ENCODE data around the gene PROSER3. TPM values are rescaled to one million over a fixed set of nuclear protein-coding genes. Genes with fewer than 3 reads are reported as not detected.

The PROSER3 gene
- total and polyA plus RNA-seq, 2 donors (not counting 3 experiments of a cell fraction or from before 2014, with no cell fraction given), result 18.3 to 28.3 TPM

DNA sequence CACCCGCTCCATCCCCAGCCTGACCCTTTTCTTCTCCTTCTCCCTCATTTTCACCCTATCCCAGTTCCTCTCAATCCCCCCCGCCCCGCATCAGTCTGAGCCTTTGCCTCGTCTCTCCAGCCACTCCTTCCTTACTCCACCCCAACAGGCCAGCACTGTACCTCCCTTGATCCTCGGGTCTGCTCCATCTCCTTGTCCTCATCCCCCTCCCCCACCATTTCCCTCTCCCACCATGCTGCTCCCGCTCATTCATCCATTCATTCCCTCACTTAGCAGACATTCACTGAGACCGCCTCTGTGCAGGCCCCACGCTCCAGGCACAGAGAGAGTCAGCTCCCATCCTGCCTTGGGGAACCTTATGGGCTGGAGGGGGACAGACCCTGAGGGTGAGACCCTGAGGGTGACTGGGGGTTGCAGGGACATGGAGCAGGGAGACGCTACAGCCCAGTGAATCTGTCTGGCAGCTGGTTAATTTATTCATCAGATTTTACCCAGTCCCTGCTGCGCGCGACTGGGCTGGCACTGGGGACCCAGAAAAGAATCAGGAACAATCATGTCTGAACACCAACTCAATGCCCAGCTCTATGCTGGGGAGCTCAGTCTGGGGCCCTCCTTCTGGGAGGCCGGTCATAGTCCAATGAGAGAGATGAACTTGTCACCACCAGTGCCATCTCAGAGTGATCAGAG is 18.3 kb downstream of the PROSER3 start:
- intact Hi-C loops (cut with micrococcal nuclease) (no loop called here), dilution Hi-C loops (cut with MboI; ENCODE audit: extremely low pct_ligation_motif_present, low sequenced_read_pairs) (no loop called here)
- Histone ChIP-seq H3K36me3 (ENCODE audit: control insufficient read depth in 2 of 2, extremely low read depth in 1 of 2, insufficient read depth in 2 of 2, low read length in 2 of 2) (peaks cover 0 to 2% of the 10 kb centered on the region in 2 experiments), H4K20me1 (replicated peaks; ENCODE audit: control insufficient read depth, extremely low read depth, insufficient read depth, low read length) (no peaks in the 10 kb centered on the region), H3K79me2 (ENCODE audit: control insufficient read depth, insufficient read depth, low read length) (no peaks in the 10 kb centered on the region), H3K9ac (replicated peaks; ENCODE audit: extremely low read depth, insufficient read depth, low read length) (no peak overlapping the region), H3K9me1 (replicated peaks; ENCODE audit: control insufficient read depth, extremely low read depth, insufficient read depth, low read length) (no peaks in the 10 kb centered on the region), H3K9me3 (replicated peaks; ENCODE audit: control insufficient read depth, insufficient read depth, low read length) (no peaks in the 10 kb centered on the region), H3K27ac (ENCODE audit: insufficient read depth, low read depth, low read length) (no peak overlapping the region), H2AFZ (ENCODE audit: low read depth, low read length) (peak overlapping the region; percentile 80), H3K4me3 (replicated peaks in 1 of 3; ENCODE audit: insufficient read depth in 1 of 3, low read depth in 1 of 3, low read length in 3 of 3) (peak overlapping the region in 2 of 3 experiments; percentile 46 to 57), H3K4me1 (ENCODE audit: control insufficient read depth, extremely low read depth, insufficient read depth, low read length) (peaks cover 4% of the 10 kb centered on the region), H3K4me2 (ENCODE audit: insufficient read depth, low read length) (peak overlapping the region; percentile 59), H3K27me3 (ENCODE audit: control insufficient read depth in 2 of 2, insufficient read depth in 2 of 2, low read length in 2 of 2) (no peaks in the 10 kb centered on the region)
- no peak for FAIRE-seq
- TF ChIP-seq POLR2A (IDR thresholded peaks at IDR 0.05; ENCODE audit: low read depth, low read length) (no peak), MYC (IDR thresholded peaks at IDR 0.05; ENCODE audit: low read depth, low read length) (no peak), GATA2 (IDR thresholded peaks at IDR 0.05; ENCODE audit: insufficient read depth, insufficient read length, low read depth, low read length) (no peak), POLR2AphosphoS5 (IDR thresholded peaks at IDR 0.05; ENCODE audit: insufficient read depth, low read depth, low read length) (no peak), JUN (IDR thresholded peaks at IDR 0.05; ENCODE audit: borderline replicate concordance, insufficient read depth, insufficient read length, low read depth) (no peak), CTCF (IDR thresholded peaks at IDR 0.05; ENCODE audit: extremely low read depth in 1 of 2, insufficient read depth in 1 of 2, low read depth in 1 of 2, low read length in 2 of 2) (no peak), FOS (IDR thresholded peaks at IDR 0.05; ENCODE audit: borderline replicate concordance, insufficient read depth, low read length) (no peak), EZH2 (IDR thresholded peaks at IDR 0.05; ENCODE audit: borderline replicate concordance, low read depth, low read length, severe bottlenecking) (no peak)
- TF ChIP-seq, protein P1, sequence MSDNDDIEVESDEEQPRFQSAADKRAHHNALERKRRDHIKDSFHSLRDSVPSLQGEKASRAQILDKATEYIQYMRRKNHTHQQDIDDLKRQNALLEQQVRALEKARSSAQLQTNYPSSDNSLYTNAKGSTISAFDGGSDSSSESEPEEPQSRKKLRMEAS (IDR thresholded peaks at IDR 0.05; ENCODE audit: insufficient read depth, insufficient read length), result no peak
- DNase-seq (ENCODE audit: low read depth, low spot score), result no peak
- ChIA-PET POLR2A (no interaction called here), CTCF (interaction anchor here (0.6 to 1.1 kb wide), 2 partner anchors 13 to 18 kb away, joined by 3 read pairs; no protein-coding TSS in a partner anchor)
- TSS peak; percentile 67 for BruUV-seq (replicated peaks)
